Activated T-helper 1 cell treated with anti-CD3 and anti-CD28 coated beads, Interleukin-12 subunit alpha, Interleukin-12 subunit beta, Interleukin-2, Interleukin-4 antibody, amounts not matched to agents 30 ng/mL and 10 ng/mL and 1 ng/mL, durations not matched to agents 14 hours and 24 hours and 36 hours (primary cell): Measurements from ENCODE around the gene ME3. TPM values are rescaled to one million over a fixed set of nuclear protein-coding genes. Genes with fewer than 3 reads are reported as not detected.

Experiments used
- DNase-seq: peaks from one replicate; pipeline ENCODE4 v3.0.0; 2021; ENCODE audit warnings: low spot score
- H3K27ac Mint-ChIP-seq: one replicate; pipeline ENCODE4 v1.8.0; 2021; ENCODE audit warnings: mild to moderate bottlenecking, mixed read lengths
- H3K27me3 Mint-ChIP-seq: one replicate; pipeline ENCODE4 v1.8.0; 2022; ENCODE audit warnings: mild to moderate bottlenecking, moderate library complexity, mixed read lengths; ENCODE audit not compliant: insufficient read depth
- H3K36me3 Mint-ChIP-seq: one replicate; pipeline ENCODE4 v1.8.0; 2021; ENCODE audit warnings: low read depth, mixed read lengths
- H3K4me1 Mint-ChIP-seq: one replicate; pipeline ENCODE4 v1.8.0; 2021; ENCODE audit warnings: low read depth, mixed read lengths
- H3K4me3 Mint-ChIP-seq: one replicate; pipeline ENCODE4 v1.8.0; 2021; ENCODE audit warnings: mild to moderate bottlenecking, moderate library complexity, mixed read lengths
- H3K9me3 Mint-ChIP-seq: one replicate; pipeline ENCODE4 v1.8.0; 2021; ENCODE audit warnings: mixed read lengths
- intact Hi-C: fragments of 100-400 bp; cut with micrococcal nuclease; formaldehyde crosslinking; loops from one replicate; pipeline ENCODE4 v1.15.1; 2024
- total RNA-seq: library from RNA; stranded (reverse); gene quantifications from 2 replicates; pipeline ENCODE4 v1.2.3, GENCODE V29; 2022

ME3 gene
- total RNA-seq, 1 donor from 2014 or later = 12.8 TPM

- peaks cover 23% of the 10 kb centered on the region for H3K27me3 Mint-ChIP-seq
- H3K27ac Mint-ChIP-seq = no peak overlapping the region
- no peak for DNase-seq
- H3K4me1 Mint-ChIP-seq = peaks cover 46% of the 10 kb centered on the region
- intact Hi-C loops = loop anchor here (1.0 to 5.0 kb wide), 8 partner anchors 34 to 180 kb away; partner anchors contain the start of gene ME3
- peaks cover 17% of the 10 kb centered on the region for H3K9me3 Mint-ChIP-seq
- H3K4me3 Mint-ChIP-seq = no peak overlapping the region
- H3K36me3 Mint-ChIP-seq = peaks cover 3% of the 10 kb centered on the region
Observed at GRCh38 chr11:86638673-86639072, 33.7 kb downstream of the ME3 start.

DNA sequence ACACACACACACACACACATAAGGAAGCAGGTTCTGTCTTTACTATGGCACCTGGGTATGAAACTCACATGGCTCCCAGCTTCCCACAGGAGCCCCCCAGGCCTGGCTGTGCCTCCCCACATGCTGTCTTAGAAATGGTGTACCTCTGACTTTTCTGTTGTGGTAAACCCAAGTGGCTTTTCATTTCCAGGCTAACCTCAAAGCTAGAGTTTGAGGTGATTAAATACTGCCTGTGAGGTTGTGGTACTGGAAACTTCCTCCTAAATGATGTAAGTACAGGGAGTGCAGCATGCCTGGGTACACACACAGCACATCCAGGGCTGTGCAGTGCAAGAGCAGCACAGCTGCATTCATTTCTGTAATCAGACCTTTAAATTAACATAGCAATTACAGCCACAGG lies 34.4 kb downstream of the ME3 start:
- Mint-ChIP-seq H3K4me1 (peaks cover 51% of the 10 kb centered on the region), H3K4me3 (no peak overlapping the region), H3K27ac (peak overlapping the region; percentile 33), H3K36me3 (peaks cover 3% of the 10 kb centered on the region), H3K9me3 (peaks cover 17% of the 10 kb centered on the region), H3K27me3 (peaks cover 20% of the 10 kb centered on the region)
- DNase-seq = peak; percentile 40
- intact Hi-C loops = loop anchor here (1.0 to 5.0 kb wide), 8 partner anchors 34 to 181 kb away; partner anchors contain the start of gene ME3

DNA sequence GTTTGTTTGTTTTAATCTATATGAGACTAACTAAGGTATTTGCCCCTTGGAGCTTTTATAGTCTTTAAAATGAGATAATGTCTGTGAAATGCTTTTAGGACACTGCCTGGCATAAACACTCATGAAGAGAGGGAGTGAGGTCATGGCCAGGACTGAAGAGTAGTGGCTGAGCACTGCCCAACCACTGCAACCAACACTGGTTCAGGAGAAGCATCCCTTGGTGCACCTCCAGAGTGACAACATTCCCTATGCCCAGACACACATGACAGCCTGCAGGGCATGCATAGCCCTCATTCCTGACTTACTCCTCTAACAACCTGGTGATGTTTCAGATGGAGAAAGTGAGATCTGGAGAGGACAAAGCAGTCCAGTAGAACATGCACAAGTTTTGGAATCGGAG lies 36.1 kb downstream of the ME3 start:
- Mint-ChIP-seq H3K27me3 (peaks cover 17% of the 10 kb centered on the region), H3K9me3 (peaks cover 17% of the 10 kb centered on the region), H3K4me1 (peaks cover 57% of the 10 kb centered on the region), H3K36me3 (peaks cover 3% of the 10 kb centered on the region), H3K27ac (no peak overlapping the region), H3K4me3 (no peak overlapping the region)
- intact Hi-C loops = loop anchor here (5.0 kb wide), 1 partner anchor 36 kb away; the partner anchor contains the start of gene ME3
- no peak for DNase-seq

DNA sequence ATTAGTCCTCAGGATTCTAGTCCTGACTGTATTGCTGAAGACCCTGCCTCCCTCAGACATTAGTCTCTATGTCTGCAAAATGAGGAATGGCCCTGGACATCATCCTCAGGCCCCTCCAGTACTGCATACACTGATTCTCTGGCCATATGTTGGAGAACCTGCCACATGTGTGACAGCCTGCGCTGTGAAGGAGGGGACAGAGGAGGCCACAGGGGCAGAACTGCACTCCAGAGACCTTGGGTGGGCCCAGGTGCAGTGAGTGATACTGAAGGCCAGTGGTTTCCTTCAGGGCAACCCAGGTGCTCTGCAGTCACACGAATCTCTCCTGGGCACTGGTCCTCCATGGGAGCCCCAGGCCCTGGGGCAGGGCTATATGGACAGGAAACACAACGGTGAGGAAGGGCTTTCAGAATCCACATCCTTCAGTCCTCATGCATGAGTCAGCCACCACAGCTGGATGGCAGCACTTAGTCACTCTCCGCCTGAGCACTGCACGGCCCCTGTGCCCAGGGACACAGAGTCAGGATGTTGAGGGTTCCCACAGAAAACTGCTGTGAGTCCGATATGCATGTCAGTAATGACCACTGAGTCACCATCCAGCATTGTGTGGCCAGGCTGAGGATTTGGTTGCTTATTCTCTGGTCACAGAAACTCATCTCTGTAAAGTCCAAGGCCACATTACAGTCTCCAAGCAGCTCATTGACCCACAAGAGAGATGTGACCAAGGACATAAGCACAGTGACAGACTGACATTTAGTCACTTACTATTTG lies 39.7 kb downstream of the ME3 start:
- peaks cover 14% of the 10 kb centered on the region for H3K27me3 Mint-ChIP-seq

DNA sequence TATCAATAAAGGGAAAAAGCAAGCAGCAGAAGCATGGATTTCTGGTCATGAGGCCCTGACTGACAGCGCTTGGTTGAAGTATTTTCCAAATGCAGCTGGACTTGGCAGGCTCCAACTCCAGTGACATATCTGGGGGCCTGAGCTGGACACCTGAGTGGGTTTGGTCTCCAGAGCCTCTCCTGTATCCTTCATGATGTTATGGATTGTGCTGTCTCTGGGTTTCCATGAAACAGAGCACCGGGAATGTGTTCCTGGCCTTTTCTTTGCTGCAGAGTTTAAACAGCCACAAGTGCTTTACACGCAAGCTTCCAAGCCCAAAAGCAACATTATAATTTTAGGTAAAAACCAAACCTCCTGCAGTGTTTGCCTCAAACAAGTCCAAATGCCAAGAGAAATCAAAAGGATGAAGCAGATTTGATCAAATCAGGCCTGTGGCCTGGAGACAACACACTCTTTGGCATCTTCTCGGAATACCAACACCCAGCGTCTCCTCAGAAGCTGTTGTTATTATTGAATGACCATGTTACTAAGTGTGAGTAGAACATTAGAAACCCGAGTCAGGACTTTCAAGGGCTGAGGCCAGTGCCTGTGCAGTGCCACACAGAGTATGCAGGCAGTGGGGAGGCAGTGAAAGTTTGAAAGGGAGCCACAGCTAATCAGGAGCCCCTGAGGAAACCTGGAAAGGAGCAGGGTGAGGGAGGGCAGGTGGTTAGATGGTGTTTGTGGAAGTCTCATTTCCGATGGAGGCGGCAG lies 42.0 kb downstream of the ME3 start:
- Mint-ChIP-seq H3K4me3 (no peak overlapping the region), H3K27me3 (peaks cover 18% of the 10 kb centered on the region), H3K4me1 (peaks cover 11% of the 10 kb centered on the region), H3K36me3 (no peaks in the 10 kb centered on the region), H3K27ac (no peak overlapping the region), H3K9me3 (no peaks in the 10 kb centered on the region)
- intact Hi-C loops = no loop called here
- DNase-seq = no peak

More for the DNA sequence above, 39.7 kb downstream of the ME3 start:
- H3K27ac Mint-ChIP-seq = no peak overlapping the region
- DNase-seq = peak; percentile 29
- intact Hi-C loops = no loop called here
- H3K36me3 Mint-ChIP-seq = no peaks in the 10 kb centered on the region
- H3K9me3 Mint-ChIP-seq = no peaks in the 10 kb centered on the region
- H3K4me3 Mint-ChIP-seq = no peak overlapping the region
- H3K4me1 Mint-ChIP-seq = peaks cover 31% of the 10 kb centered on the region

DNA sequence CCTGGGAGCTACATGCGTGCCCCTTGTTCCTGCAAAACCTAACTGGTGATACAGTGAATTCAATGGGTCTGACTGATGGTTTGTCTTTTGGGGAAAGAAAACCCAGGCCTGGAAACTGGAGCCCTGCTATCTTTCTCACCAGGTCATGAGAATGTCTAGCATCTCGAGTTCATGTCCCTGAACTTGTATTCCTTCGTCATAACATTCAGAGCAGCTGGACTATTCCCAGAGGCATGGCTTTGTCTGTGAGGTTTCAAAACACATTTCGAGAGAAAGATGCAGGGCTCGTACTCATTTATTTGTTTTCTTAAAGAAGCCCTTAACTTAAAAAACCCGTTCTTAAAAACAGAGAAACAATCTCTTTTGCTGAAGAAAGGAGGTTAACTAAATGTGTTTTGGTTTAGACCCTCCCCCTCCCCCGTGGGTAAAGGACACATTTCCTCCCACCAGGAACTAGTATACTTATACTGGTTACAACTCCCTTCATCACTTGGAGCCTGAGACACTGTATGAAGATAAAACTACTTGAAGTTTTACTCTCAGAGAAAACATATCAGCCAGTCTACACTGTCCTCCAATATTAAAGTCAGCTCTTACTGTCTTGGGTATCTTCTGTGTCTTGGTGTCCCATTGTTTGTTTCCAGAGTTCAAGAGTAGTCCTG lies 43.2 kb downstream of the ME3 start:
- no peak overlapping the region for H3K4me3 Mint-ChIP-seq
- H3K9me3 Mint-ChIP-seq = no peaks in the 10 kb centered on the region
- no peaks in the 10 kb centered on the region for H3K36me3 Mint-ChIP-seq
- peaks cover 25% of the 10 kb centered on the region for H3K27me3 Mint-ChIP-seq
- H3K4me1 Mint-ChIP-seq = peaks cover 11% of the 10 kb centered on the region
- DNase-seq = no peak
- no peak overlapping the region for H3K27ac Mint-ChIP-seq
- intact Hi-C loops = no loop called here

GRCh38 chr11:86627776-86628455 lies 44.5 kb downstream of the ME3 start:
- Mint-ChIP-seq H3K27me3 (peaks cover 24% of the 10 kb centered on the region), H3K4me3 (no peak overlapping the region), H3K27ac (no peak overlapping the region), H3K36me3 (no peaks in the 10 kb centered on the region), H3K4me1 (peaks cover 6% of the 10 kb centered on the region), H3K9me3 (no peaks in the 10 kb centered on the region)
- intact Hi-C loops = no loop called here
- no peak for DNase-seq

DNA sequence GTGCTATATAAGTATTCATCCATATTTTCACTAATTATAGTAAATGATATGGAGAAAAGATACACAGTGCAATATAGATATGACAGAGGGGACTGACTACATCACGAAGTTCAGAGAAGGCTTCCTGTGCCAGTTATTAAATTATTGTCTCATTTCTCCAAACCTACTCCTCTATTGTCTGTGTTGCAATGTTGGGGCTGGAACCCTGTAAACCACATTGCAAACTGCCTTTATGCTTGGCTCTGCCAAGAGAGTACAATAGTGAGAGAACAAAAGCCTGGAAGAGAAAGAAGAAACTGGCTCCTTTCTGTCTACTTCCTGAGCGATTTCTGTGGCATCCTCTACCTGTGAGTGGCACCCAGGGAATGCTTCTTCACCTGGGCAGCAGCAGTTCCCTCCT lies 46.4 kb downstream of the ME3 start:
- intact Hi-C loops = no loop called here
- Mint-ChIP-seq H3K9me3 (no peaks in the 10 kb centered on the region), H3K27me3 (peaks cover 22% of the 10 kb centered on the region), H3K27ac (no peak overlapping the region), H3K4me3 (no peak overlapping the region), H3K4me1 (no peaks in the 10 kb centered on the region), H3K36me3 (no peaks in the 10 kb centered on the region)
- no peak for DNase-seq

GRCh38 chr11:86625544-86625943 lies 46.9 kb downstream of the ME3 start:
- no peak overlapping the region for H3K4me3 Mint-ChIP-seq
- peaks cover 22% of the 10 kb centered on the region for H3K27me3 Mint-ChIP-seq
- H3K36me3 Mint-ChIP-seq = no peaks in the 10 kb centered on the region
- intact Hi-C loops = no loop called here
- no peak for DNase-seq
- no peak overlapping the region for H3K27ac Mint-ChIP-seq
- H3K4me1 Mint-ChIP-seq = no peaks in the 10 kb centered on the region
- H3K9me3 Mint-ChIP-seq = no peaks in the 10 kb centered on the region

DNA sequence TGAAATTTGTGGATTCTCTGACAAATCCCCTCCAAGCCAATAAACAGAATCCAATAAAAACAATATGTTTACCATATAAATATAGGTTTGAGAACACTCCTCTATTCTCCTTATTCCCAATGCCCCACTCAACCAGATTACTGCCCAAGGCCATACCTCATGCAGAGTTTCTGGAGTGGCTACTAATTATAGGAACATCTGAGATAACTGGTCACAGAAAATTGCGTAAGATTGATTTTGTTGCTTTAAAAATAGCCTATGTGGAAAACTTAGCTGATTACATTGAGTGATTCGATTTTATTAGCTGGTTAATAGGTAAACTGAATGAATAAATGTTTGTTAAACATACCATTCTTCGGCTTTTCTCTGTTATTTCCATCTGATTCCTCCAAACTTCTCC lies 48.0 kb downstream of the ME3 start:
- Mint-ChIP-seq H3K4me1 (no peaks in the 10 kb centered on the region), H3K27me3 (peaks cover 18% of the 10 kb centered on the region), H3K36me3 (no peaks in the 10 kb centered on the region), H3K27ac (no peak overlapping the region), H3K4me3 (no peak overlapping the region), H3K9me3 (peaks cover 3% of the 10 kb centered on the region)
- no peak for DNase-seq
- intact Hi-C loops = no loop called here

- Mint-ChIP-seq H3K4me3 (no peak overlapping the region), H3K36me3 (no peaks in the 10 kb centered on the region), H3K9me3 (peaks cover 8% of the 10 kb centered on the region), H3K4me1 (no peaks in the 10 kb centered on the region), H3K27me3 (peaks cover 16% of the 10 kb centered on the region), H3K27ac (no peak overlapping the region)
- intact Hi-C loops = no loop called here
- DNase-seq = no peak
Observed at GRCh38 chr11:86623736-86624135, 48.7 kb downstream of the ME3 start.

- Mint-ChIP-seq H3K9me3 (peaks cover 8% of the 10 kb centered on the region), H3K27me3 (peaks cover 16% of the 10 kb centered on the region), H3K4me1 (no peaks in the 10 kb centered on the region), H3K36me3 (no peaks in the 10 kb centered on the region), H3K4me3 (no peak overlapping the region), H3K27ac (no peak overlapping the region)
- intact Hi-C loops = no loop called here
- no peak for DNase-seq
Observed at GRCh38 chr11:86623041-86623621, 49.3 kb downstream of the ME3 start.
